Uterus (tissue), 4 donors: ENCODE data around the gene LARP7. TPM values are rescaled to one million over a fixed set of nuclear protein-coding genes. Genes with fewer than 3 reads are reported as not detected.
"Not testable (repeated sequence)": the region's sequence is repeated elsewhere in the genome, so short reads cannot be mapped to it uniquely, and the experiment has no call there.

Source experiments
- DNase-seq, 2 donors: peaks; one replicate each; pipeline ENCODE4 v3.0.0-alpha.2; 2019 to 2020
- H3K27ac ChIP-seq, 2 donors: fragments of 200-600 bp; sonication (generic); 1 replicate in 1 of 2; 2 replicates in 1 of 2; pipeline ENCODE4 v1.5.1; 2016 to 2018
- H3K27me3 ChIP-seq, 2 donors: fragments of 200-600 bp; sonication (generic); one replicate each; pipeline ENCODE4 v1.5.1; 2018 to 2019; ENCODE audit warnings: control low read depth in 1 of 2
- H3K36me3 ChIP-seq, 2 donors: fragments of 200-600 bp; sonication (generic); one replicate each; pipeline ENCODE4 v1.5.1; 2019; ENCODE audit warnings: control low read depth in 1 of 2
- H3K4me1 ChIP-seq, 2 donors: fragments of 200-600 bp; sonication (generic); one replicate each; pipeline ENCODE4 v1.5.1; 2018 to 2019; ENCODE audit warnings: control low read depth in 1 of 2
- H3K4me3 ChIP-seq, 2 donors: fragments of 200-600 bp; sonication (generic); 1 replicate in 1 of 2; 2 replicates in 1 of 2; pipeline ENCODE4 v1.5.1; 2018 to 2019; ENCODE audit warnings: mild to moderate bottlenecking in 1 of 2
- H3K9me3 ChIP-seq, 2 donors: fragments of 200-600 bp; sonication (generic); one replicate each; pipeline ENCODE4 v1.5.1; 2019; ENCODE audit warnings: control low read depth in 1 of 2
- CTCF ChIP-seq, 4 experiments: fragments of 200-600 bp in 2 of 4; fragments of 450-650 bp in 2 of 4; sonication (generic) in 2 of 4; IDR thresholded peaks; one replicate each; pipeline ENCODE4 v1.5.1; 2016 to 2019; ENCODE audit warnings: antibody characterized with exemption in 4 of 4, mild to moderate bottlenecking in 2 of 4, moderate library complexity in 1 of 4
- POLR2A ChIP-seq, 2 donors: fragments of 450-650 bp; IDR thresholded peaks; one replicate each; pipeline ENCODE4 v1.6.1; 2016; ENCODE audit warnings: antibody characterized with exemption in 2 of 2, mild to moderate bottlenecking in 1 of 2, moderate library complexity in 1 of 2
- intact Hi-C: fragments of 100-400 bp; cut with DNase I; formaldehyde crosslinking; loops from one replicate; pipeline ENCODE4 v1.15.1; 2023; ENCODE audit warnings: low total_unique reads
- total RNA-seq, 4 donors: library from RNA; depleted of rRNA in 3 of 4; stranded (reverse); fragments of >200 nt in 3 of 4; gene quantifications; one replicate each; pipeline versions ENCODE4 v1.1.0 to v1.2.4, GENCODE V29; 2014 to 2023
- donor health status: DM: yes; HTN: yes; CAD: no.

Gene LARP7
- total RNA-seq, 4 donors from 2014 or later = 21.5 to 44.1 (median 29.4) TPM

GRCh38 chr4:112593438-112594133 lies 43.4 kb upstream of the LARP7 start:
- no peaks in the 10 kb centered on the region for H3K4me1 ChIP-seq
- H3K4me3 ChIP-seq = no peak overlapping the region
- intact Hi-C loops = no loop called here
- DNase-seq = no peak
- TF ChIP-seq CTCF (IDR thresholded peaks at IDR 0.05) (no peak), POLR2A (IDR thresholded peaks at IDR 0.05) (no peak)
- no peaks in the 10 kb centered on the region for H3K9me3 ChIP-seq
- H3K36me3 ChIP-seq = no peaks in the 10 kb centered on the region
- H3K27me3 ChIP-seq = no peaks in the 10 kb centered on the region
- no peak overlapping the region for H3K27ac ChIP-seq

GRCh38 chr4:112594993-112595392 lies 42.0 kb upstream of the LARP7 start:
- intact Hi-C loops = no loop called here
- Histone ChIP-seq H3K36me3 (no peaks in the 10 kb centered on the region), H3K4me1 (no peaks in the 10 kb centered on the region), H3K27ac (no peak overlapping the region), H3K4me3 (no peak overlapping the region), H3K27me3 (no peaks in the 10 kb centered on the region), H3K9me3 (no peaks in the 10 kb centered on the region)
- DNase-seq = no peak
- no peak for TF ChIP-seq POLR2A (IDR thresholded peaks at IDR 0.05)
- TF ChIP-seq CTCF (IDR thresholded peaks at IDR 0.05) = no peak

- peak in 1 of 2 donors; percentile 24 for DNase-seq
- intact Hi-C loops = no loop called here
- H3K27ac ChIP-seq = no peak overlapping the region
- H3K36me3 ChIP-seq = no peaks in the 10 kb centered on the region
- TF ChIP-seq CTCF (IDR thresholded peaks at IDR 0.05) (peak; percentile 36 to 55 (median 40)), POLR2A (IDR thresholded peaks at IDR 0.05) (no peak)
- H3K9me3 ChIP-seq = no peaks in the 10 kb centered on the region
- H3K27me3 ChIP-seq = no peaks in the 10 kb centered on the region
- no peaks in the 10 kb centered on the region for H3K4me1 ChIP-seq
- no peak overlapping the region for H3K4me3 ChIP-seq
These were observed 32.4 kb upstream of the LARP7 start for GRCh38 chr4:112604589-112604988.

GRCh38 chr4:112612814-112613213 lies 24.1 kb upstream of the LARP7 start:
- H3K4me3 ChIP-seq, H3K27me3 ChIP-seq, H3K4me1 ChIP-seq, DNase-seq, H3K9me3 ChIP-seq, intact Hi-C loops, H3K36me3 ChIP-seq, H3K27ac ChIP-seq: not testable (repeated sequence)

GRCh38 chr4:112616984-112617383 lies 20.0 kb upstream of the LARP7 start:
- Histone ChIP-seq H3K4me3 (no peak overlapping the region), H3K27ac (no peak overlapping the region), H3K36me3 (no peaks in the 10 kb centered on the region), H3K4me1 (no peaks in the 10 kb centered on the region), H3K9me3 (no peaks in the 10 kb centered on the region), H3K27me3 (no peaks in the 10 kb centered on the region)
- no peak for TF ChIP-seq POLR2A (IDR thresholded peaks at IDR 0.05)
- TF ChIP-seq CTCF (IDR thresholded peaks at IDR 0.05) = no peak
- no peak for DNase-seq
- intact Hi-C loops = no loop called here

- no peaks in the 10 kb centered on the region for H3K36me3 ChIP-seq
- intact Hi-C loops = no loop called here
- H3K27me3 ChIP-seq = no peaks in the 10 kb centered on the region
- H3K4me3 ChIP-seq = no peak overlapping the region
- H3K4me1 ChIP-seq = no peaks in the 10 kb centered on the region
- no peak for DNase-seq
- TF ChIP-seq CTCF (IDR thresholded peaks at IDR 0.05) (no peak), POLR2A (IDR thresholded peaks at IDR 0.05) (no peak)
- H3K9me3 ChIP-seq = no peaks in the 10 kb centered on the region
- no peak overlapping the region for H3K27ac ChIP-seq
These were observed 10.7 kb upstream of the LARP7 start for GRCh38 chr4:112626228-112626627.
